PC-9 (cell line): ENCODE measurements around the gene ZNF736. TPM values are rescaled to one million over a fixed set of nuclear protein-coding genes. Genes with fewer than 3 reads are reported as not detected.

Source experiments
- BruUV-seq: library from RNA; stranded (reverse); fragments of 400-500 nt; replicated peaks from 2 replicates; lab custom pipeline; 2021; lab: Mats Ljungman, UMichigan
- CTCF ChIA-PET: fragments of 300-600 bp; sonication (Branson Sonifier 250); formaldehyde crosslinking; loops from one replicate; lab custom pipeline; 2022; ENCODE audit warnings: antibody characterized with exemption; lab: Charles Lee
- POLR2A ChIA-PET: fragments of 300-600 bp; sonication (Branson Sonifier 250); formaldehyde crosslinking; loops from one replicate; lab custom pipeline; 2022; ENCODE audit warnings: antibody characterized with exemption; ENCODE audit not compliant: unreplicated experiment; lab: Charles Lee
- DNase-seq, 2 experiments: peaks; one replicate each; pipeline versions ENCODE4 v3.0.0 to v3.0.0-alpha.2; 2015 to 2022; ENCODE audit warnings: mixed read lengths in 1 of 2
- H2AFZ ChIP-seq: fragments of 200-600 bp; sonication (generic); 2 replicates; pipeline ENCODE4 v1.8.1; 2017; ENCODE audit warnings: antibody characterized with exemption
- H3F3A ChIP-seq: fragments of 200-600 bp; sonication (generic); 2 replicates; pipeline ENCODE4 v1.8.1; 2017; ENCODE audit warnings: antibody characterized with exemption, mild to moderate bottlenecking, low read depth; ENCODE audit not compliant: insufficient read depth
- H3K27ac ChIP-seq: fragments of 200-600 bp; sonication (generic); 2 replicates; pipeline ENCODE4 v1.6.1; 2016; ENCODE audit warnings: mixed run types
- H3K27me3 ChIP-seq: fragments of 200-600 bp; sonication (generic); 2 replicates; pipeline ENCODE4 v1.6.1; 2016; ENCODE audit warnings: low read depth, mixed run types; ENCODE audit not compliant: insufficient read depth
- H3K36me3 ChIP-seq: fragments of 200-600 bp; sonication (generic); 2 replicates; pipeline ENCODE4 v1.6.1; 2016; ENCODE audit warnings: low read depth, mixed run types
- H3K4me1 ChIP-seq: fragments of 200-600 bp; sonication (generic); replicated peaks from 2 replicates; pipeline ENCODE4 v1.6.1; 2016; ENCODE audit warnings: mixed run types; ENCODE audit not compliant: insufficient read depth
- H3K4me2 ChIP-seq: fragments of 200-600 bp; sonication (generic); 2 replicates; pipeline ENCODE4 v1.6.1; 2017; ENCODE audit warnings: mixed run types
- H3K4me3 ChIP-seq: fragments of 200-600 bp; sonication (generic); 2 replicates; pipeline ENCODE4 v1.6.1; 2016; ENCODE audit warnings: mixed run types
- H3K79me2 ChIP-seq: fragments of 200-600 bp; sonication (generic); 2 replicates; pipeline ENCODE4 v1.6.1; 2017; ENCODE audit warnings: low read depth, mixed run types
- H3K9me2 ChIP-seq: fragments of 200-600 bp; sonication (generic); 2 replicates; pipeline ENCODE4 v1.8.1; 2017; ENCODE audit warnings: mild to moderate bottlenecking; ENCODE audit not compliant: insufficient read depth
- H3K9me3 ChIP-seq: fragments of 200-600 bp; sonication (generic); 2 replicates; pipeline ENCODE4 v1.8.1; 2016; ENCODE audit warnings: low read depth; ENCODE audit not compliant: insufficient read depth
- H4K20me1 ChIP-seq: fragments of 200-600 bp; sonication (generic); 2 replicates; pipeline ENCODE4 v1.8.1; 2017; ENCODE audit not compliant: insufficient read depth
- EZH2 ChIP-seq: fragments of 200-600 bp; sonication (generic); IDR thresholded peaks from 2 replicates; pipeline ENCODE4 v1.8.0; 2017; ENCODE audit warnings: antibody characterized with exemption, low read depth
- intact Hi-C: fragments of 100-400 bp; cut with micrococcal nuclease; formaldehyde crosslinking; loops from one replicate; pipeline ENCODE4 v1.10.0; 2022; ENCODE audit not compliant: unreplicated experiment
- total RNA-seq: library from RNA; stranded (reverse); gene quantifications from 2 replicates; pipeline ENCODE4 v1.2.3, GENCODE V29; 2021
- TF ChIP-seq, protein P1 (sequence below): fragments of 200-600 bp; sonication (generic); conservative IDR thresholded peaks from 2 replicates; pipeline ENCODE4 v1.6.1; 2017; ENCODE audit warnings: mixed run types, antibody characterized with exemption, mild to moderate bottlenecking, moderate library complexity

ZNF736 gene
- total RNA-seq, 1 experiment from 2014 or later = 20.1 TPM

DNA sequence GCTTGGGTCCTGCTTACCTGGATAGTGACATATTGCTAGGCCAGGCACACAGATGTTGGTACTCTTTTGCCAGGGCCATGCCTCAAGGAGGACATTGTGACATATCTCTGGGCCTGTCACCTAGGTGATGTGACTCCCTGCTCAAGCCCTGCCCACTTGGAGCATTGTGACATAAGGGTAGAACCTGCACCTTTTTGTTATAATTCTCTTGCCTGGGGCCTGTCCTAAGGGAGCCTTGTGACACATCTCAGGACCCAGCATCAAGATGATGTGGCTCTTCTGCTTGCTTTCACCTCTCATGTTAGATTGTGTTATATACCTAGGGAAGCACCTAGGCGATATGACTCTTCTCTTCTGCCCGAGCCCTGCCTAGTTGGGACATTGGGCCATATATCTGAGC is 57.4 kb downstream of the ZNF736 start:
- BruUV-seq = no TSS peak
- H3K4me2 ChIP-seq = no peak overlapping the region
- H4K20me1 ChIP-seq = no peaks in the 10 kb centered on the region
- H3K4me3 ChIP-seq = no peak overlapping the region
- no peak for DNase-seq
- H3K4me1 ChIP-seq = no peaks in the 10 kb centered on the region
- intact Hi-C loops = no loop called here
- H3K9me3 ChIP-seq = no peaks in the 10 kb centered on the region
- no peaks in the 10 kb centered on the region for H3K79me2 ChIP-seq
- no peak overlapping the region for H2AFZ ChIP-seq
- ChIA-PET CTCF (no interaction called here), POLR2A (no interaction called here)
- H3K27ac ChIP-seq = no peak overlapping the region
- no peaks in the 10 kb centered on the region for H3K27me3 ChIP-seq
- H3K36me3 ChIP-seq = no peaks in the 10 kb centered on the region
- TF ChIP-seq EZH2 = no peak
- TF ChIP-seq, protein P1, sequence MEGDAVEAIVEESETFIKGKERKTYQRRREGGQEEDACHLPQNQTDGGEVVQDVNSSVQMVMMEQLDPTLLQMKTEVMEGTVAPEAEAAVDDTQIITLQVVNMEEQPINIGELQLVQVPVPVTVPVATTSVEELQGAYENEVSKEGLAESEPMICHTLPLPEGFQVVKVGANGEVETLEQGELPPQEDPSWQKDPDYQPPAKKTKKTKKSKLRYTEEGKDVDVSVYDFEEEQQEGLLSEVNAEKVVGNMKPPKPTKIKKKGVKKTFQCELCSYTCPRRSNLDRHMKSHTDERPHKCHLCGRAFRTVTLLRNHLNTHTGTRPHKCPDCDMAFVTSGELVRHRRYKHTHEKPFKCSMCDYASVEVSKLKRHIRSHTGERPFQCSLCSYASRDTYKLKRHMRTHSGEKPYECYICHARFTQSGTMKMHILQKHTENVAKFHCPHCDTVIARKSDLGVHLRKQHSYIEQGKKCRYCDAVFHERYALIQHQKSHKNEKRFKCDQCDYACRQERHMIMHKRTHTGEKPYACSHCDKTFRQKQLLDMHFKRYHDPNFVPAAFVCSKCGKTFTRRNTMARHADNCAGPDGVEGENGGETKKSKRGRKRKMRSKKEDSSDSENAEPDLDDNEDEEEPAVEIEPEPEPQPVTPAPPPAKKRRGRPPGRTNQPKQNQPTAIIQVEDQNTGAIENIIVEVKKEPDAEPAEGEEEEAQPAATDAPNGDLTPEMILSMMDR = no peak
- H3F3A ChIP-seq = no peaks in the 10 kb centered on the region
- H3K9me2 ChIP-seq = no peaks in the 10 kb centered on the region

DNA sequence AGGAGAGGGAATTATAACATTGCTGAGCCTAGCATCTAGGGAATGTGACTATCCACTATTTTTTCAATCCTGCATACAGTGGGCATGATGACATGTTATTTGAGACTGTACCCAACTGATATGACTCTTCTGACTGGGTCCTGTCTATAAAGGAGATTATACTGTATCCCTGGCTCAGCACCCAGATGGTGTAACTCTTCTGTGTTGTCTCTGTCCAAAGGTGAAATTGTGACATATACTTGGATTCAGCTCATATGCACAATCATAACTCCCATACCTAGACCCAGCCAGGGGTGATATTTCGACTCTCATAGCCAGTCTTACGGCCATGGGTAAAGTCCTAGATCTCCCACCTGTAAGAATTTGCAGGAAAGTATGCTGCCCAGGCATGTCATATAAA is 59.3 kb downstream of the ZNF736 start:
- no peak for DNase-seq
- no peak for TF ChIP-seq EZH2
- TF ChIP-seq, protein P1 = no peak
- POLR2A ChIA-PET = no interaction called here
- Histone ChIP-seq H2AFZ (no peak overlapping the region), H3K4me2 (no peak overlapping the region), H3K4me3 (no peak overlapping the region), H4K20me1 (no peaks in the 10 kb centered on the region), H3K27ac (no peak overlapping the region), H3K27me3 (no peaks in the 10 kb centered on the region), H3K9me3 (no peaks in the 10 kb centered on the region), H3K36me3 (no peaks in the 10 kb centered on the region), H3K9me2 (no peaks in the 10 kb centered on the region), H3F3A (no peaks in the 10 kb centered on the region), H3K79me2 (no peaks in the 10 kb centered on the region), H3K4me1 (no peaks in the 10 kb centered on the region)
- intact Hi-C loops = no loop called here
- BruUV-seq = no TSS peak
- CTCF ChIA-PET = no interaction called here

DNA sequence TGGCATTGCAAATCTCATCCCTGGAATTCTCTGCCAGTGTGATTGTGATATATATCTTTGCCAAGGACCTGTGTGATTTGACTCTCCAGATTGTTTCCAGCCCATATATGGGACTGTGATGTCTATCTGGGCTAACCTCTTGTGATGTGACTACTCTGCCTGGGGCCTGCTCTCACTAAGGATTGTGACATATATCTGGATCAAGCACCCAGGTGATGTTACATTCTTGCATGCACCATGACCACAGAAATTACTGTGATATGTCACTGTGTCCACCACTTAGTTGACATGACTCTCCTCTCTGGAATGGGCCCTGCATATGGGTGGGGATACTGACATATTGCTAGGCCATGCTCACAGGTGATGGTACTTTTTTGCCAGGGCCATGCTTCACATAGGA is 86.6 kb downstream of the ZNF736 start:
- no peaks in the 10 kb centered on the region for H3K4me1 ChIP-seq
- H3F3A ChIP-seq = no peaks in the 10 kb centered on the region
- H3K27ac ChIP-seq = no peak overlapping the region
- H3K4me3 ChIP-seq = no peak overlapping the region
- H3K27me3 ChIP-seq = no peaks in the 10 kb centered on the region
- H3K36me3 ChIP-seq = no peaks in the 10 kb centered on the region
- no TSS peak for BruUV-seq
- ChIA-PET CTCF (no interaction called here), POLR2A (no interaction called here)
- no peak for TF ChIP-seq EZH2
- TF ChIP-seq, protein P1 = no peak
- H3K9me3 ChIP-seq = no peaks in the 10 kb centered on the region
- no peak for DNase-seq
- no peak overlapping the region for H3K4me2 ChIP-seq
- intact Hi-C loops = no loop called here
- H4K20me1 ChIP-seq = no peaks in the 10 kb centered on the region
- no peaks in the 10 kb centered on the region for H3K9me2 ChIP-seq
- no peaks in the 10 kb centered on the region for H3K79me2 ChIP-seq
- no peak overlapping the region for H2AFZ ChIP-seq

Other genes with a start within 250 kb of the ZNF736 start
- not detected in 2 replicates for gene ZNF735, start 106.8 kb upstream of the ZNF736 start, total RNA-seq
- gene ZNF679, start 85.5 kb upstream of the ZNF736 start, total RNA-seq = not detected in 2 replicates
- 16.4 and 17.9 TPM in 2 replicates for gene ZNF680, start 249.1 kb downstream of the ZNF736 start, total RNA-seq